ENCODE measurements around the gene APOC4.

- TF ChIP-seq USF1 (CRISPR knock-in tag; IDR thresholded peaks at IDR 0.05), result no peak
- no peak for TF ChIP-seq E2F5 (CRISPR knock-in tag; IDR thresholded peaks at IDR 0.05)
- TF ChIP-seq E2F4 (CRISPR knock-in tag; IDR thresholded peaks at IDR 0.05; ENCODE audit: borderline replicate concordance, low read depth), result no peak
- no peak for TF ChIP-seq CTCF (IDR thresholded peaks at IDR 0.05)
- no peak for TF ChIP-seq ZNF121 (CRISPR knock-in tag; IDR thresholded peaks at IDR 0.05)
- TF ChIP-seq ESRRA (CRISPR knock-in tag; IDR thresholded peaks at IDR 0.05; ENCODE audit: borderline replicate concordance), result no peak
- no peak for TF ChIP-seq GABPB1 (CRISPR knock-in tag; IDR thresholded peaks at IDR 0.05)
- TF ChIP-seq FOXK1 (CRISPR knock-in tag; IDR thresholded peaks at IDR 0.05), result no peak
- no peak for TF ChIP-seq STAT6 (CRISPR knock-in tag; conservative IDR thresholded peaks at IDR 0.05; ENCODE audit: low read depth)
- TF ChIP-seq NR3C1 (CRISPR knock-in tag; conservative IDR thresholded peaks at IDR 0.05; ENCODE audit: low read depth), result no peak
- TF ChIP-seq ELF4 (CRISPR knock-in tag; IDR thresholded peaks at IDR 0.05; ENCODE audit: low read depth), result no peak
- no peak for TF ChIP-seq NFYB (CRISPR knock-in tag; conservative IDR thresholded peaks at IDR 0.05; ENCODE audit: low read depth)
Measured at GRCh38 chr19:44968670-44969069, 26.6 kb downstream of the APOC4 start.
